ENCODE data around the gene SERPINA9. TPM values are rescaled to one million over a fixed set of nuclear protein-coding genes. Genes with fewer than 3 reads are reported as not detected.

SERPINA9 gene
- total RNA-seq, 2 experiments from 2014 or later = not detected

DNA sequence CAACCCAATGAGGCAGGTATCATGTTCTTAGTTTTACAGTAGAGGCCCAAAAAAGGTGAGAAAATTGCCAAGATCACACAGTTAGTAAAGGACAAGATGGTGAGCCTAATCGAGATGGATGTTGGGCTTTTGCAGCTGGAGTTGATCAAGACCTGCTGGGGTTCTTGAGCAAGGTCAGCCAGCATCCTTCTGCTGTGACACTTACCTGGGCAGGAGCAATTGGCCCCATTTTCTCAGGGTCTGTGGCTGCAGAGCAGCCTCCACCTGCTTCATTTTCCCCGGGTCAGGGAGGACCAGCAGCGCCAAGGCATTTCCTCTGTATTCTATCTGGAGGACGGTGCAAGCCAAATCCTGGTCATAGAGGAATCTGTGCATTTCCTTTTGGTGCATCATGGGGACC lies 29.9 kb downstream of the SERPINA9 start:
- Histone ChIP-seq H3K9me2 (ENCODE audit: insufficient read depth, low read length) (no peaks in the 10 kb centered on the region), H3K4me1 (ENCODE audit: insufficient read depth, low read length, poor library complexity, severe bottlenecking) (no peaks in the 10 kb centered on the region), H3K4me2 (ENCODE audit: low read length) (no peak overlapping the region), H3K9me3 (ENCODE audit: low read length) (no peaks in the 10 kb centered on the region), H4K20me1 (ENCODE audit: insufficient read depth, low read length) (no peaks in the 10 kb centered on the region), H3K36me3 (ENCODE audit: insufficient read depth, low read length) (no peaks in the 10 kb centered on the region), H2AFZ (ENCODE audit: low read length) (no peak overlapping the region), H3K4me3 (ENCODE audit: low read depth, low read length, poor library complexity, severe bottlenecking) (no peak overlapping the region), H3K79me2 (ENCODE audit: insufficient read depth, low read depth, low read length) (no peaks in the 10 kb centered on the region), H3K27ac (ENCODE audit: low read depth, low read length, poor library complexity, severe bottlenecking) (no peak overlapping the region)
- BruUV-seq (replicated peaks) = no TSS peak
- intact Hi-C loops (cut with micrococcal nuclease; ENCODE audit: unreplicated experiment) = no loop called here
- no peak for TF ChIP-seq EZH2phosphoT487 (IDR thresholded peaks at IDR 0.05; ENCODE audit: borderline replicate concordance, low read depth, low read length)
- TF ChIP-seq CTCF (conservative IDR thresholded peaks at IDR 0.05; ENCODE audit: low read length) = no peak
- ChIA-PET POLR2A (no interaction called here), CTCF (ENCODE audit: unreplicated experiment) (no interaction called here)
- no peak for DNase-seq (ENCODE audit: low spot score)

DNA sequence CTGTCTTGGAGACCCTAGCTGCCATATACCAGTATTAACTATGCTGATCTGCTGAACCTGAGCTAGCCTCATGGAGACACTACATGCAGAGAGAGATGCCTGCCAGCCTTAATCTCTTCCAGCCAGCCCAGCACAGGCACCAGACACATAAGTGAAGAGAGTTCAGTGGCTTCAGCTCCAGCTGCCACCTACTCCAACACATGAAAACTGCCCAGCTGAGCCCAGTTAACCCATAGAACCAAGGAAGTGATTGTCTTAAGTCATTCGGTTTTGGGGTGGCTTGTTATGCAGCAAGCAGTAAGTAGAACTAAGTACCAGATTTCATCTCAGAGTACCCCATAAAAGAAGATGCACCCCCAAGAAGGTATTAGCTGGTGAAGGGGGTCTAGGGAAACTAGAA lies 31.0 kb downstream of the SERPINA9 start:
- no peaks in the 10 kb centered on the region for H3K36me3 ChIP-seq (ENCODE audit: insufficient read depth, low read length)
- TF ChIP-seq EZH2phosphoT487 (IDR thresholded peaks at IDR 0.05; ENCODE audit: borderline replicate concordance, low read depth, low read length) = no peak
- no peak for TF ChIP-seq CTCF (conservative IDR thresholded peaks at IDR 0.05; ENCODE audit: low read length)
- no peak overlapping the region for H2AFZ ChIP-seq (ENCODE audit: low read length)
- no peaks in the 10 kb centered on the region for H3K4me1 ChIP-seq (ENCODE audit: insufficient read depth, low read length, poor library complexity, severe bottlenecking)
- no peak for DNase-seq (ENCODE audit: low spot score)
- no TSS peak for BruUV-seq (replicated peaks)
- H3K27ac ChIP-seq (ENCODE audit: low read depth, low read length, poor library complexity, severe bottlenecking) = no peak overlapping the region
- no peaks in the 10 kb centered on the region for H3K9me2 ChIP-seq (ENCODE audit: insufficient read depth, low read length)
- intact Hi-C loops (cut with micrococcal nuclease; ENCODE audit: unreplicated experiment) = no loop called here
- H3K79me2 ChIP-seq (ENCODE audit: insufficient read depth, low read depth, low read length) = no peaks in the 10 kb centered on the region
- no peak overlapping the region for H3K4me2 ChIP-seq (ENCODE audit: low read length)
- POLR2A ChIA-PET = interaction anchor here (0.6 kb wide), 2 partner anchors 1206 to 1654 kb away, joined by 3 read pairs; no protein-coding TSS in a partner anchor
- H3K4me3 ChIP-seq (ENCODE audit: low read depth, low read length, poor library complexity, severe bottlenecking) = no peak overlapping the region
- CTCF ChIA-PET (ENCODE audit: unreplicated experiment) = interaction anchor here (0.8 kb wide), 1 partner anchor 11 kb away, joined by 3 read pairs; no protein-coding TSS in a partner anchor
- H4K20me1 ChIP-seq (ENCODE audit: insufficient read depth, low read length) = no peaks in the 10 kb centered on the region
- H3K9me3 ChIP-seq (ENCODE audit: low read length) = no peaks in the 10 kb centered on the region

DNA sequence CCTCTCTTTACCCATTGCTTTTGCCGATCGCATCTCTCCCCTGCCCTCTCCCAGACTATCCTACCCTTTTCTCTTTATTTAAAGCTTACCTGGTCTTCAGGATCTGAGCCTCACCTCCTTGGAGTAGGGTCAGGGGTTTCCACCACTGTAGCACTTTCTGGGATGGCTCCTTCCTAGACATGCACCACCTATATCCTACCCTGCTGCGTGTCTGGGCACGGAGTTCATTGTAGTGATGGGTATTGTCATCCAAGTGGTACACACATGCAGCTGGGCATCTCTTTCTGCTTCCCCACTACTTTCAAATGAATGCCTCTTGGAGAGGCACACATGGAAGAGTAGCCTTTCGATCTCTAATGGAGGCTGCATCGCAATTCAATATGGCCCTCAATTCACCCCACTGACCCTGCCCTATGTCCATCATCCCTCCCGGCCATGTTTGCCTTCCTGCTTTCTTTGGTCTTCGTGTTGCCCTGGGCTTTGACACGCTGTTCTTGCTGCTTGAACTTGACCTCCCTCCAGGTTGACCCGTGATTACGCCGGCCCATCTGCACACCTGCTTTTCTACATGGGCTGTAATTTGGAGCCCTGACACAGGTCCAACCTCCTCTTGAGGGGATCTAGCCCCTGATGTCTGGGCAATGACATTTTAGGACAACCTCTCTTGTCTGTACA lies 34.3 kb downstream of the SERPINA9 start:
- CTCF ChIA-PET (ENCODE audit: unreplicated experiment) = no interaction called here
- no peaks in the 10 kb centered on the region for H3K9me3 ChIP-seq (ENCODE audit: low read length)
- POLR2A ChIA-PET = no interaction called here
- no peaks in the 10 kb centered on the region for H3K36me3 ChIP-seq (ENCODE audit: insufficient read depth, low read length)
- intact Hi-C loops (cut with micrococcal nuclease; ENCODE audit: unreplicated experiment) = no loop called here
- H3K4me2 ChIP-seq (ENCODE audit: low read length) = no peak overlapping the region
- no peak for TF ChIP-seq CTCF (conservative IDR thresholded peaks at IDR 0.05; ENCODE audit: low read length)
- TF ChIP-seq EZH2phosphoT487 (IDR thresholded peaks at IDR 0.05; ENCODE audit: borderline replicate concordance, low read depth, low read length) = no peak
- no peak overlapping the region for H3K4me3 ChIP-seq (ENCODE audit: low read depth, low read length, poor library complexity, severe bottlenecking)
- no TSS peak for BruUV-seq (replicated peaks)
- H4K20me1 ChIP-seq (ENCODE audit: insufficient read depth, low read length) = no peaks in the 10 kb centered on the region
- no peaks in the 10 kb centered on the region for H3K9me2 ChIP-seq (ENCODE audit: insufficient read depth, low read length)
- DNase-seq (ENCODE audit: low spot score) = no peak
- H3K4me1 ChIP-seq (ENCODE audit: insufficient read depth, low read length, poor library complexity, severe bottlenecking) = no peaks in the 10 kb centered on the region
- no peak overlapping the region for H2AFZ ChIP-seq (ENCODE audit: low read length)
- H3K27ac ChIP-seq (ENCODE audit: low read depth, low read length, poor library complexity, severe bottlenecking) = no peak overlapping the region
- no peaks in the 10 kb centered on the region for H3K79me2 ChIP-seq (ENCODE audit: insufficient read depth, low read depth, low read length)
